Glutamatergic neuron (in vitro differentiated cells): ENCODE results near the gene ZNF511. TPM values are rescaled to one million over a fixed set of nuclear protein-coding genes. Genes with fewer than 3 reads are reported as not detected.

Experiments
- DNase-seq: peaks from one replicate; pipeline ENCODE4 v3.0.0; 2022
- H3K27ac Mint-ChIP-seq: one replicate; pipeline ENCODE4 v1.8.0; 2020; ENCODE audit warnings: mild to moderate bottlenecking, mixed read lengths, inconsistent platforms; ENCODE audit not compliant: unreplicated experiment
- H3K27me3 Mint-ChIP-seq: one replicate; pipeline ENCODE4 v1.8.0; 2020; ENCODE audit warnings: mild to moderate bottlenecking, moderate library complexity, mixed read lengths, inconsistent platforms; ENCODE audit not compliant: unreplicated experiment
- H3K36me3 Mint-ChIP-seq: one replicate; pipeline ENCODE4 v1.8.0; 2020; ENCODE audit warnings: mild to moderate bottlenecking, mixed read lengths, inconsistent platforms; ENCODE audit not compliant: unreplicated experiment
- H3K4me1 Mint-ChIP-seq: one replicate; pipeline ENCODE4 v1.8.0; 2020; ENCODE audit warnings: mild to moderate bottlenecking, low read depth, mixed read lengths, inconsistent platforms; ENCODE audit not compliant: unreplicated experiment
- H3K4me3 Mint-ChIP-seq: one replicate; pipeline ENCODE4 v1.8.0; 2020; ENCODE audit warnings: mild to moderate bottlenecking, mixed read lengths, inconsistent platforms; ENCODE audit not compliant: unreplicated experiment
- H3K9me3 Mint-ChIP-seq: one replicate; pipeline ENCODE4 v1.8.0; 2020; ENCODE audit warnings: mild to moderate bottlenecking, moderate library complexity, mixed read lengths, inconsistent platforms; ENCODE audit not compliant: unreplicated experiment
- CTCF ChIP-seq: fragments of 200-600 bp; sonication (generic); IDR thresholded peaks from one replicate; pipeline ENCODE4 v1.5.0; 2021; ENCODE audit not compliant: partially characterized antibody, unreplicated experiment
- total RNA-seq: library from RNA; stranded (reverse); fragmentation: NEBNext Ultra II Directional; extraction: Animal tissue kit (Norgen Biotek cat#: 25700); gene quantifications from one replicate; pipeline ENCODE4 v1.2.1, GENCODE V29; 2021; ENCODE audit not compliant: unreplicated experiment

ZNF511 gene
- total RNA-seq, 1 donor from 2014 or later = 24.6 TPM

GRCh38 chr10:133325440-133326222, 16.9 kb downstream of the ZNF511 start:
- H3K27me3 Mint-ChIP-seq = peaks cover 2% of the 10 kb centered on the region

GRCh38 chr10:133326223-133326551, 17.5 kb downstream of the ZNF511 start:
- Mint-ChIP-seq H3K9me3 (peaks cover 3% of the 10 kb centered on the region), H3K4me3 (peak overlapping the region; percentile 83), H3K4me1 (peaks cover 9% of the 10 kb centered on the region), H3K36me3 (peaks cover 4% of the 10 kb centered on the region), H3K27ac (peak overlapping the region; percentile 57), H3K27me3 (peaks cover 2% of the 10 kb centered on the region)
- no peak for DNase-seq
- TF ChIP-seq CTCF = no peak

More at GRCh38 chr10:133325440-133326222, 16.9 kb downstream of the ZNF511 start:
- peak overlapping the region; percentile 57 for H3K27ac Mint-ChIP-seq
- peaks cover 3% of the 10 kb centered on the region for H3K9me3 Mint-ChIP-seq
- peak; percentile 71 for DNase-seq
- peaks cover 9% of the 10 kb centered on the region for H3K4me1 Mint-ChIP-seq
- H3K36me3 Mint-ChIP-seq = peaks cover 4% of the 10 kb centered on the region
- no peak for TF ChIP-seq CTCF
- peak overlapping the region; percentile 88 for H3K4me3 Mint-ChIP-seq

GRCh38 chr10:133326745-133327650, 18.3 kb downstream of the ZNF511 start:
- Mint-ChIP-seq H3K27me3 (peaks cover 4% of the 10 kb centered on the region), H3K9me3 (peaks cover 3% of the 10 kb centered on the region), H3K36me3 (peaks cover 11% of the 10 kb centered on the region), H3K4me1 (peaks cover 9% of the 10 kb centered on the region), H3K4me3 (no peak overlapping the region), H3K27ac (no peak overlapping the region)
- DNase-seq = no peak
- no peak for TF ChIP-seq CTCF

GRCh38 chr10:133327651-133328357, 19.1 kb downstream of the ZNF511 start:
- peaks cover 10% of the 10 kb centered on the region for H3K27me3 Mint-ChIP-seq
- DNase-seq = no peak
- no peak overlapping the region for H3K4me3 Mint-ChIP-seq
- peaks cover 9% of the 10 kb centered on the region for H3K4me1 Mint-ChIP-seq
- H3K27ac Mint-ChIP-seq = no peak overlapping the region
- H3K36me3 Mint-ChIP-seq = peaks cover 19% of the 10 kb centered on the region
- no peak for TF ChIP-seq CTCF
- peaks cover 3% of the 10 kb centered on the region for H3K9me3 Mint-ChIP-seq
